Activated T-helper 1 cell treated with anti-CD3 and anti-CD28 coated beads, Interleukin-2, amount 50 U/mL, for 16 hours (primary cell): Measurements from ENCODE around the gene DIP2C.

Source experiments
- DNase-seq, 2 donors: peaks; one replicate each; pipeline ENCODE4 v3.0.0-alpha.2; 2020; ENCODE audit warnings: low read depth in 1 of 2, low spot score in 1 of 2

DIP2C gene

GRCh38 chr10:290026-290725 lies 399.3 kb downstream of the DIP2C start:
- DNase-seq, result no peak

GRCh38 chr10:289581-289980 lies 399.9 kb downstream of the DIP2C start:
- no peak for DNase-seq

- DNase-seq, result no peak
Measured at GRCh38 chr10:288316-289200, 400.9 kb downstream of the DIP2C start.

GRCh38 chr10:287814-288213 lies 401.7 kb downstream of the DIP2C start:
- no peak for DNase-seq

GRCh38 chr10:287026-287709 lies 402.3 kb downstream of the DIP2C start:
- DNase-seq, result no peak

GRCh38 chr10:285216-285615 lies 404.3 kb downstream of the DIP2C start:
- no peak for DNase-seq

GRCh38 chr10:283916-284356 lies 405.5 kb downstream of the DIP2C start:
- no peak for DNase-seq

GRCh38 chr10:283140-283479 lies 406.4 kb downstream of the DIP2C start:
- DNase-seq, result no peak

- DNase-seq, result no peak
Measured at GRCh38 chr10:282294-283139, 407.0 kb downstream of the DIP2C start.

GRCh38 chr10:279655-280054 lies 409.8 kb downstream of the DIP2C start:
- DNase-seq, result no peak

GRCh38 chr10:279232-279631 lies 410.2 kb downstream of the DIP2C start:
- DNase-seq, result no peak

GRCh38 chr10:278707-279106 lies 410.8 kb downstream of the DIP2C start:
- DNase-seq, result no peak

GRCh38 chr10:277963-278362 lies 411.5 kb downstream of the DIP2C start:
- DNase-seq, result no peak

GRCh38 chr10:275680-276079 lies 413.8 kb downstream of the DIP2C start:
- DNase-seq, result no peak

GRCh38 chr10:274866-275265 lies 414.6 kb downstream of the DIP2C start:
- DNase-seq, result no peak

- no peak for DNase-seq
Measured at GRCh38 chr10:273088-273487, 416.4 kb downstream of the DIP2C start.

GRCh38 chr10:271722-272121 lies 417.7 kb downstream of the DIP2C start:
- no peak for DNase-seq

- DNase-seq, result no peak
Measured at GRCh38 chr10:271201-271600, 418.3 kb downstream of the DIP2C start.

- no peak for DNase-seq
Measured at GRCh38 chr10:269440-270074, 419.9 kb downstream of the DIP2C start.

- DNase-seq, result no peak
Measured at GRCh38 chr10:267705-268104, 421.8 kb downstream of the DIP2C start.
